ENCODE results near the gene IRGQ. TPM values are rescaled to one million over a fixed set of nuclear protein-coding genes. Genes with fewer than 3 reads are reported as not detected.
A peak's percentile ranks its signal among the peaks of the same experiment; 100 is the strongest.
"Not testable (repeated sequence)": the region's sequence is repeated elsewhere in the genome, so short reads cannot be mapped to it uniquely, and the experiment has no call there.

The IRGQ gene
- total RNA-seq, 1 donor from 2014 or later: 34.9 TPM

DNA sequence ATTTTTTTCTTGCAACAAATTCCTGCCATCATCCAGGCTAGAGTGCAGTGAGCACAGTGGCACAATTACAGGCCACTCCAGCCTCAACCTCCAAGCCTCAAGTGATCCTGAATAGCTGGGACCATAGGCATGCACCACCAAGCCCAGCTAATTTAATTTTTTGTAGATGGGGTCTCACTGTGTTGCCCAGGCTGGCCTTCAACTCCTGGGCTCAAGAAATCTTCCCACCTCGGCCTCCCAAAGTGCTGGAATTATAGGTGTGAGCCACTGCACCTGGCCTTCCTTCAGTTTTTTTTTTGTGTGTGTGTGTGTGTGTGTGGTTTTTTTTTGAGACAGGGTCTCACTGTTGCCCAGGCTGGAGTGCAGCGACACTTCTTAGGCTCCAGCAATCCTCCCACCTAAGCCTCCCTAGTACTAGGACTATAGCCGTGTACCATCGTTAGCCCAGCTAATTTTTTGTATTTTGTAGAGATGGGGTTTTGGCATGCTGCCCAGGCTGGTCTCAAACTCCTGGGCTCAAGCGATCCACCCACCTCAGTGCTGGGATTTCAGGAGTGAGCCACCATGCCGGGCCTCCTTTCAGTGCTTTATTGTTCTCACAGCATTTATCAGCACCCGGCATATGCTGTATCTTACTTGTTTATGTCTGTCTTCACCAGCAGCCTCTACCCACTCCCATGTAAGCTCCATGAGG, 10.1 kb upstream of the IRGQ start:
- Mint-ChIP-seq H3K36me3 (ENCODE audit: low read depth) (peaks cover 5% of the 10 kb centered on the region), H3K4me1 (ENCODE audit: low read depth) (peaks cover 3% of the 10 kb centered on the region), H3K27me3 (ENCODE audit: insufficient read depth) (no peaks in the 10 kb centered on the region), H3K27ac (no peak overlapping the region), H3K4me3 (no peak overlapping the region), H3K9me3 (no peaks in the 10 kb centered on the region)
- no peak for DNase-seq (ENCODE audit: low spot score)
- intact Hi-C loops (cut with micrococcal nuclease): no loop called here

DNA sequence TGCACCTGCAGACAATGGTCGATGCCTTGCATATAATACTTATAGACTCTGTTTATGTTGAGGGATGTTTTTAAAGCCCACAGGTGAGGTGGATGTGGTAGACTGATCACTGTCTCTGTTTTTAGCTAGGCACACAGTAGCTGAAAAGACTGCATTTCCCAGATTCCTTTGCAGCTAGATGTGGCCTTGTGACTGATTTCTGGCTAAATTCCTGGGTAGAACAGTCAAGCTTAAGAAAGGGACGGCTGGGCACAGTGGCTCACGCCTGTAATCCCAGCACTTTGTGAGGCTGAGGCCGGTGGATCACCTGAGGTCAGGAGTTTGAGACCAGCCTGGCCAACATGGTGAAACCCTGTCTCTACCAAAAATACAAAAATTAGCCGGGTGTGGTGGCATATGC, 4.4 kb upstream of the IRGQ start:
- H3K27me3 Mint-ChIP-seq (ENCODE audit: insufficient read depth); H3K9me3 Mint-ChIP-seq; H3K27ac Mint-ChIP-seq; H3K36me3 Mint-ChIP-seq (ENCODE audit: low read depth); intact Hi-C loops (cut with micrococcal nuclease); H3K4me3 Mint-ChIP-seq; DNase-seq (ENCODE audit: low spot score): not testable (repeated sequence)
- H3K4me1 Mint-ChIP-seq (ENCODE audit: low read depth): peaks cover 28% of the 10 kb centered on the region

DNA sequence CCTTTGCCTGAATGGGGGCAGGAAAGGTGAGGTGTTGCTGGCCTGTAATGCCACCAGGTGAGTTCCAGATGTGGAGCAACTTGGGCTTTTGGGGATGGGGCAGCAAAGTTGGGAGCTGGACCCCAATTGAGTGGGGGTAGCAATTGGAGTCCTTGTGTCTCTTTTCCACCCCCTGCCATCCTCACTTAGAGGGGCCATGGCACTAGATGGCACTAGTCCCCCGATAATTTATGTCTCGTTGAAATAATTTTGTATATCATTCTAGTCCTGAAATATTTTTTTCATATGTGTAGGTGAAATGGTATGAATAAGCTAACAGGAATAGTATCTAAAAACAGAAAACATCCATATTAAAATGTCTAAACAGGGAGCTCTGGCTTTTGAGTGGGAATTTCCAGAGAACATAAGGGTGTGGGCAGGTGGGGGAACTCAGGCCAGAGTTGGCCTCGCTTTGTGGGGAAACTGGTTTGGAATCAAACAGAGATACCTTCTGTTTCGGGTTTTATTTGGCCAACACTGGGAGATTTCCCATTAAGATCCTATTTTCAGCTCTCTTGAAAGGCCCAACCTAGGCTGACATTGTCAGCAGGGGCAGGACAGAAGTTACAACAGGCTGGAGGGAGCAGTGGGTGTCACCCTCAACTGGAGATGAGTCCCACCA, 3.8 kb upstream of the IRGQ start:
- H3K4me3 Mint-ChIP-seq: no peak overlapping the region
- peaks cover 7% of the 10 kb centered on the region for H3K36me3 Mint-ChIP-seq (ENCODE audit: low read depth)
- intact Hi-C loops (cut with micrococcal nuclease): loop anchor here (5.0 kb wide), 1 partner anchor 903 kb away; the partner anchor contains the start of gene ZNF180
- DNase-seq (ENCODE audit: low spot score): no peak
- no peaks in the 10 kb centered on the region for H3K27me3 Mint-ChIP-seq (ENCODE audit: insufficient read depth)
- no peaks in the 10 kb centered on the region for H3K9me3 Mint-ChIP-seq
- peaks cover 28% of the 10 kb centered on the region for H3K4me1 Mint-ChIP-seq (ENCODE audit: low read depth)
- H3K27ac Mint-ChIP-seq: no peak overlapping the region

DNA sequence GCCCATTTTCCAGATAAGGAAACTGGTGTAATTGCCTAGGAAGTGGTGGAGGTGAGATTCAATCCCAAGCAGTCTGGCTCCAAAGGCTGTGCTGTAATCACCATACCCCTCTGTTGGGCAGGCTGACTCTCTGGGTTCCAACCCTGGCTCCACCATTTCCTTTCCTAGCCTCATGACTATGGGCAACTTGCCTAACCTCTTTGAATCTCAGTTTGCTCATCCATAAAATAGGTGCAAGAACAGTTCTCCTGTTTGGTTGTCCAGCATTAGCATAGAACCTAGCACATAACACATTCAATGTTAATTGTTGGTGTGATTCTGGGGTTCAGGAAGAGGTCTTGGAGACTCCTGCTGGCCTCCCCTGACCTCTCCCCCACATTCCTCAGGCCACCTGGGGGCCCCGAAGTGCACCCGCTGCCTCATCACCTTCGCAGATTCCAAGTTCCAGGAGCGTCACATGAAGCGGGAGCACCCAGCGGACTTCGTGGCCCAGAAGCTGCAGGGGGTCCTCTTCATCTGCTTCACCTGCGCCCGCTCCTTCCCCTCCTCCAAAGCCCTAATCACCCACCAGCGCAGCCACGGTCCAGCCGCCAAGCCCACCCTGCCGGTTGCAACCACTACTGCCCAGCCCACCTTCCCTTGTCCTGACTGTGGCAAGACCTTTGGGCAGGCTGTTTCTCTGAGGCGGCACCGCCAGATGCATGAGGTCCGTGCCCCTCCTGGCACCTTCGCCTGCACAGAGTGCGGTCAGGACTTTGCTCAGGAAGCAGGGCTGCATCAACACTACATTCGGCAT, 2.7 kb upstream of the IRGQ start:
- peaks cover 11% of the 10 kb centered on the region for H3K36me3 Mint-ChIP-seq (ENCODE audit: low read depth)
- peak overlapping the region; percentile 6 for H3K27ac Mint-ChIP-seq
- H3K9me3 Mint-ChIP-seq: no peaks in the 10 kb centered on the region
- no peaks in the 10 kb centered on the region for H3K27me3 Mint-ChIP-seq (ENCODE audit: insufficient read depth)
- no peak for DNase-seq (ENCODE audit: low spot score)
- peaks cover 33% of the 10 kb centered on the region for H3K4me1 Mint-ChIP-seq (ENCODE audit: low read depth)
- intact Hi-C loops (cut with micrococcal nuclease): loop anchor here (5.0 kb wide), 1 partner anchor 904 kb away; the partner anchor contains the start of gene ZNF180
- H3K4me3 Mint-ChIP-seq: peak overlapping the region; percentile 97

DNA sequence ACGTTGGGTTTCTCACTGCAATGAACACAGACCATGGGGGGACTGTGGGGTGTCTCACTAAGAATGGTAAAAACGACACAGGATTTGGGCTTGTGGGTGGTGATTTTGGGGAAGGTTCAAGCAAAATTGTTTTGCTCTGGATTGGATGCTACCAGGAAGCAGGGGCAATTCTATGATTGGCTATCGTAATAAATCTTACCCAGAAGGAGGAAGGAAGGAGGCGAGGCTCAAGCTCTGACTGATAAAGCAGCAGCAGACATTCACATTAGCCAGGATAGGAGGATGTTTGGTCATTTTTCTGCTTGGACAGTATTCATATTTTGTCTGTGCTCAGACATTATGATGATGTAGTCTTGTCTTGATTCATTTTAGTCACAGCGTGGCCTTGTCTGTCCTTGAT, 1.9 kb upstream of the IRGQ start:
- peak overlapping the region; percentile 97 for H3K4me3 Mint-ChIP-seq
- intact Hi-C loops (cut with micrococcal nuclease): loop anchor here (5.0 kb wide), 1 partner anchor 904 kb away; the partner anchor contains the start of gene ZNF180
- H3K9me3 Mint-ChIP-seq: no peaks in the 10 kb centered on the region
- H3K36me3 Mint-ChIP-seq (ENCODE audit: low read depth): peaks cover 16% of the 10 kb centered on the region
- H3K4me1 Mint-ChIP-seq (ENCODE audit: low read depth): peaks cover 39% of the 10 kb centered on the region
- no peak for DNase-seq (ENCODE audit: low spot score)
- H3K27me3 Mint-ChIP-seq (ENCODE audit: insufficient read depth): no peaks in the 10 kb centered on the region
- H3K27ac Mint-ChIP-seq: peak overlapping the region; percentile 67

DNA sequence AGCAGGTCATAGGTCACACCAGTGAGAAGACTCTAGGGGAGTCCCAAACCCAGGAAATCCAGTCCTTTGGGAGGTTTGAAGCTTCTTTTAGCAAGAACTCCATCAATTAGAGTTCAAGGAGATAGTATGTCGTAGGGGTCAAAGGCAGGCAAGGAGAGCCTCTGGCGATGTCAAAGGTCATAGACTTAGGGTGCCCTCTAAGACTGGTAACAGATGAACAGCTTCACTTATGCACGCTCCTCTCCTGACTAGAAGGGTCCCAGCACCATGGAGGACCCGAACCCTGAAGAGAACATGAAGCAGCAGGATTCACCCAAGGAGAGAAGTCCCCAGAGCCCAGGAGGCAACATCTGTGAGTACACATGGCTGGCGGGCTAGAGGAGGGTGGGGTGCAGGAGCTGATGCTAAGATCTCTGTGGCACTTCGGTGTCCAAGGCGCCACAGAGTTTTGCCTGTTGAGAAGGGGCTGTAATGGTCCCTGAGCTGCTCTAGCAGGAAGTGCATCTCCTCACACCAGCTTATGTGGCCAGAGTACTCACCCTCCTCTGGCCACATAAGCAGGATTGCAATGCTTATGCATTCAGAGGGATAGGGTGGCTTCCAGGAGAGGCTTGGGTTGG, 1.0 kb upstream of the IRGQ start:
- H3K9me3 Mint-ChIP-seq: no peaks in the 10 kb centered on the region
- H3K27me3 Mint-ChIP-seq (ENCODE audit: insufficient read depth): no peaks in the 10 kb centered on the region
- H3K36me3 Mint-ChIP-seq (ENCODE audit: low read depth): peaks cover 20% of the 10 kb centered on the region
- H3K4me1 Mint-ChIP-seq (ENCODE audit: low read depth): peaks cover 39% of the 10 kb centered on the region
- H3K4me3 Mint-ChIP-seq: peak overlapping the region; percentile 97
- peak overlapping the region; percentile 97 for H3K27ac Mint-ChIP-seq
- no peak for DNase-seq (ENCODE audit: low spot score)
- intact Hi-C loops (cut with micrococcal nuclease): loop anchor here (1.0 to 5.0 kb wide), 10 partner anchors 17 to 905 kb away; partner anchors contain the start of genes PHLDB3, PINLYP, SMG9 and XRCC1

GRCh38 chr19:43595605-43595998, 332 bp downstream of the IRGQ start:
- intact Hi-C loops (cut with micrococcal nuclease): loop anchor here (2.0 to 5.0 kb wide), 2 partner anchors 149 to 907 kb away; partner anchors contain the start of gene ZNF180
- peaks cover 17% of the 10 kb centered on the region for H3K36me3 Mint-ChIP-seq (ENCODE audit: low read depth)
- DNase-seq (ENCODE audit: low spot score): peak; percentile 14
- H3K4me3 Mint-ChIP-seq: peak overlapping the region; percentile 97
- peak overlapping the region; percentile 97 for H3K27ac Mint-ChIP-seq
- no peaks in the 10 kb centered on the region for H3K27me3 Mint-ChIP-seq (ENCODE audit: insufficient read depth)
- H3K9me3 Mint-ChIP-seq: no peaks in the 10 kb centered on the region
- peaks cover 43% of the 10 kb centered on the region for H3K4me1 Mint-ChIP-seq (ENCODE audit: low read depth)

- no peaks in the 10 kb centered on the region for H3K9me3 Mint-ChIP-seq
- intact Hi-C loops (cut with micrococcal nuclease): loop anchor here (1.0 to 5.0 kb wide), 3 partner anchors 40 to 907 kb away; partner anchors contain the start of gene ZNF180
Observed at GRCh38 chr19:43594710-43595604, 977 bp downstream of the IRGQ start.

GRCh38 chr19:43594081-43594697, 1.7 kb downstream of the IRGQ start:
- no peak for DNase-seq (ENCODE audit: low spot score)
- Mint-ChIP-seq H3K4me1 (ENCODE audit: low read depth) (peaks cover 52% of the 10 kb centered on the region), H3K36me3 (ENCODE audit: low read depth) (peaks cover 23% of the 10 kb centered on the region), H3K4me3 (peak overlapping the region; percentile 73), H3K9me3 (no peaks in the 10 kb centered on the region), H3K27me3 (ENCODE audit: insufficient read depth) (no peaks in the 10 kb centered on the region), H3K27ac (peak overlapping the region; percentile 46)
- intact Hi-C loops (cut with micrococcal nuclease): loop anchor here (1.0 to 2.0 kb wide), 2 partner anchors 39 to 147 kb away; no protein-coding TSS in a partner anchor

More at GRCh38 chr19:43594710-43595604, 977 bp downstream of the IRGQ start:
- Mint-ChIP-seq H3K4me3 (peak overlapping the region; percentile 97), H3K27ac (peak overlapping the region; percentile 97), H3K36me3 (ENCODE audit: low read depth) (peaks cover 19% of the 10 kb centered on the region), H3K4me1 (ENCODE audit: low read depth) (peaks cover 44% of the 10 kb centered on the region), H3K27me3 (ENCODE audit: insufficient read depth) (no peaks in the 10 kb centered on the region)
- DNase-seq (ENCODE audit: low spot score): peak; percentile 68

GRCh38 chr19:43592800-43593350, 3.1 kb downstream of the IRGQ start:
- Mint-ChIP-seq H3K36me3 (ENCODE audit: low read depth) (peaks cover 27% of the 10 kb centered on the region), H3K4me1 (ENCODE audit: low read depth) (peaks cover 49% of the 10 kb centered on the region), H3K9me3 (no peaks in the 10 kb centered on the region), H3K27ac (peak overlapping the region; percentile 74), H3K4me3 (peak overlapping the region; percentile 73), H3K27me3 (ENCODE audit: insufficient read depth) (no peaks in the 10 kb centered on the region)
- intact Hi-C loops (cut with micrococcal nuclease): no loop called here
- DNase-seq (ENCODE audit: low spot score): no peak
